ENCODE measurements around the gene OR4D11.

OR4D11 gene

DNA sequence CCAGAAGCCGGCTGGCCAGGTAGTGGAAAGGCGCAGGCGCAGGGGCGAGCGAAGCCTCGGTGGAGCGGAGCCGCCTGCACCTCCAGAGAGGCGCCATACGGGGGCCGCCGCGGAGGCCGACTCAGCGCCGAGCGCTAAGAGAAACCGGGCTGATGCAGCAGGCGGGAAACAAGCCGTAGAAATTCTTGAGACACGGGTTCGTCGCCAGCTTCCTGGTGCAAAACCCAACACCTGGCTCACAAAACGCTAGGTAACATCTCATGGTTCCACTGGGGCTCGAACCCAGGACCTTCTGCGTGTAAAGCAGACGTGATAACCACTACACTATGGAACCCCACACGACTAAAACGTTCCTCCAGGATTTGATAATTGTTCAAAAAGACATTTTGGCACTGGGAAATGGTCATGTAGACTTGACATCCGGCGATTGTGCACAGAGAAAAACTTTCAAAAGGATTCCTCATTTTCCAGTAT, 47.0 kb downstream of the OR4D11 start:
- peak; percentile 97 to 98 for DNase-seq

DNA sequence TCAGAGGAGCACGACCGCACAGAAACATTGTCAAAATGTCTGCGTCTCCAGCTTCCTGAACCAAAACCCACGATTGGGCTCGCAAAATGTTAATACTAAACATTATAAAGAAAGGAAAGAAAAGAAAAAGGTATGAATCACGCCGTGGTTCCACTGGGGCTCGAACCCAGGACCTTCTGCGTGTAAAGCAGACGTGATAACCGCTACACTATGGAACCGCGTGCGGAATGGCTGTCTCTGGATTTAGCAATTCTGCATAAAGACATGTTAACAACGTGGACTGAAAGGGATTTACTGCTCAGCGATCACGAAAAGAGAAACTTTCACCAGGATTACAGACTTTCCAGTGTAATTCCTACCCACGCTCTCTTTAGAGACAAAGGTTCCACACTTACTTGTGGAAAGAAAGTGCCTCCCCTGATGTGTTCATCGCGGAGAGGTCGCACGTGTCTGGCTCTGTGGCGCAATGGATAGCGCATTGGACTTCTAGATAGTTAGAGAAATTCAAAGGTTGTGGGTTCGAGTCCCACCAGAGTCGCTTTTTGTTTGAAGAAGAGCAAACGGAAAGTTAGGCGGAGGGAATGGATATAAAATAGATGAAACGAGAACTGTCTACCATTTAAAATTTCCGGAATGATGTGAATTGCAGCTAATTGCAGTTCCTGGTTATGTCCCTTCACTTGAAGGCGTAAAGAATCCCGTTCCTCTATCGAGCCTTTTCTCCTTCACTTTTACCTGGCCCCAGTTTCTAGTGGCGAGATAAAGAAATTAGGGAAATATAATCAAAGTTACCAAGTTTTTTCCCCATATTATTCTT, 47.7 kb downstream of the OR4D11 start:
- peak; percentile 98 for DNase-seq

DNA sequence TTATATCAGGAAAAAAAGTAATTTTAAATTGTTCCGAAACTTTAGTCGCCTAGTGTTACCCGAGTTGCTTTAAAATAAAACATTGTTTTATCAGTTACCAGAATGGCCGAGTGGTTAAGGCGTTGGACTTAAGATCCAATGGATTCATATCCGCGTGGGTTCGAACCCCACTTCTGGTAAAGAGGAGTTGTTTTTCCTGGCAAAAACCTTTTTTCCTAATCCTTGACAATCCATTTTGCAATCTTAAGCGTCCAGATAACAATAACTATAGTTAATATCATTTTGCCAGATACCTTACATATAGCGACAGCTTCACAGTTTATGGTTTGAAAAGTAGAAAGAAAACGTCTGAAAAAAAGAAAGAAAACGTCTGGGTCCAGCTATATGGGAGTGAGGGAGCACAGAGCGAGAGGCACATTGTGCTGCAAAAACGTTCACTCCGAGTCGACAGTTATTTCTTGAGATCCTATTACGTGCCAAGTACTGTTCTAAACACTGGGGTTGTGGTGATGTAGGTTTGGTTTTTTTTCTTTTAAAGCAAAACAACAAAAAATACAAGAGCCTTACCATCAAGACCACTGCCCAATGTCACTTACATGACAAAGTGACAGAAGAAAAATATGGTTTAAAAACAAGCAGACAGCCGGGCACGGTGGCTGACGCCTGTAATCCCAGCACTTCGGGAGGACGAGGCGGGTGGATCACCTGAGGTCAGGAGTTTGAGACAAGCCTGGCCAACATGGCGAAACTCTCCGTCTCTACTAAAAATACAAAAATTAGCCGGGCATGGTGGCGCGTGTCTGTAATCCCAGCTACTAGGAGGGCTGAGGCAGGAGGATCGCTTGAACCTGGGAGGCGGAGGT, 48.5 kb downstream of the OR4D11 start:
- DNase-seq = peak; percentile 60 to 76

DNA sequence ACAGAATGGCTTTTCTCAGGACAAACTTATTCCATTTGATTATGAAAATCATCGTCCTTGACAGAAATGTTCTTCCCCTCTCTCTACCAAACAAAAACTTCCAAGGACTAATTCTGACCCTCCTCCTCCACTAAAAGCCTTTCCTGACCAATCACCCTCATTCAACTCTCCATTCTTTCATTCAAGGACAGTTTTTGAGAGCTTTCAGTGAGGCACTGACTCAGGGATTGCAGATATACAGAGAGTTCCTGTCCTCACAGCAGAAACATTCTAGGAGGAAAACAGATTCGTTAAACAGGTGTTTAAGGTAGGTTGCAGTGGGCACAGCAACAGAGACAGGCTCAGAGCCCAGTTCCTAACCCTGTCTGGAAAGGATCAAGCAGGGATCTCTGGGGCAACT, 49.5 kb downstream of the OR4D11 start:
- no peak for DNase-seq

DNA sequence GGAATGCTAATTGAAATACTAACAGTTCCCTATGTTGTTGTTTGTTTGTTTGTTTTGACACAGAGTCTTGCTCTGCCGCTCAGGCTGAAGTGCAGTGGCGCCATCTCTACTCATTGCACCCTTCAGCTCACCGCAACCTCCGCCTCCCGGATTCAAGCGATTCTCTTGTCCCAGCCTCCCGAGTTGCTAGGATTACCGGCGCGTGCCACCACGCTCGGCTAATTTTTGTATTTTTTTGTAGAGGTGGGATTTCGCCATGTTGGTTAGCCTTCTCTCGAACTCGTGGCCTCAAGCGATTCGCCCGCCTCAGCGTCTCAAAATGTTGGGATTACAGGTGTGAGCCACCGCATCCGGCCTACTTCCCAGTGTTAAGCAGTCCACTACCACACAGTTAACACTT, 49.9 kb downstream of the OR4D11 start:
- DNase-seq = no peak

Data from NCI-H446 (cell line).